ENCODE measurements around the gene CHRNG.

DNA sequence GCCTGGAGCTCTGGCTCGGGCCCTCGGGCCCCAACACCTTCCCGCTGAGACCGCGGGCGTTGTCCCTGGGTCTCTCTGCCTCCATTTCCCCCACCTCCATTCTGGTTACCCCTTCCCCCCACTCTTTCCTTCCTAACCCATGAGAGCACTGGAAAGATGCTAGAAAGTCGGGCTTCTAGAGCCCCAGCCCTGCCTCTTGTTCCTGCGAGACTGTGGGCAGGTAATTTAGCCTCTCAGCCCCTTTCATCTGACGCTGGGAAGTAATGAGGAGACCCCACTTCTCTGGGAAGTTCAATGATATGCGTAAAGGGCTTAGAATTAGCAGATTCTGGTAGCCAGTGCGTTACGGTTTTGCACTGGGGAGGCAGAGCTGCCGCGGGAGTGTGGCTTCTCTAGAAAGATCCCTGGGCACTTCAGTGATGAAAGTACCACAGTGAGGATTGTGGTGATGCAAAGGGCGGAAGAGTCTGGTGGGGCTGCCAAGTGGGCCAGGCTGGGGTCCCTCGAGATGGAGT lies 35.6 kb upstream of the CHRNG start:
- TF ChIP-seq, protein P1, sequence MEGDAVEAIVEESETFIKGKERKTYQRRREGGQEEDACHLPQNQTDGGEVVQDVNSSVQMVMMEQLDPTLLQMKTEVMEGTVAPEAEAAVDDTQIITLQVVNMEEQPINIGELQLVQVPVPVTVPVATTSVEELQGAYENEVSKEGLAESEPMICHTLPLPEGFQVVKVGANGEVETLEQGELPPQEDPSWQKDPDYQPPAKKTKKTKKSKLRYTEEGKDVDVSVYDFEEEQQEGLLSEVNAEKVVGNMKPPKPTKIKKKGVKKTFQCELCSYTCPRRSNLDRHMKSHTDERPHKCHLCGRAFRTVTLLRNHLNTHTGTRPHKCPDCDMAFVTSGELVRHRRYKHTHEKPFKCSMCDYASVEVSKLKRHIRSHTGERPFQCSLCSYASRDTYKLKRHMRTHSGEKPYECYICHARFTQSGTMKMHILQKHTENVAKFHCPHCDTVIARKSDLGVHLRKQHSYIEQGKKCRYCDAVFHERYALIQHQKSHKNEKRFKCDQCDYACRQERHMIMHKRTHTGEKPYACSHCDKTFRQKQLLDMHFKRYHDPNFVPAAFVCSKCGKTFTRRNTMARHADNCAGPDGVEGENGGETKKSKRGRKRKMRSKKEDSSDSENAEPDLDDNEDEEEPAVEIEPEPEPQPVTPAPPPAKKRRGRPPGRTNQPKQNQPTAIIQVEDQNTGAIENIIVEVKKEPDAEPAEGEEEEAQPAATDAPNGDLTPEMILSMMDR (IDR thresholded peaks at IDR 0.05 in 4 of 5, conservative IDR thresholded peaks at IDR 0.05 in 1 of 5), result no peak
- no peak for TF ChIP-seq POLR2A (IDR thresholded peaks at IDR 0.05)

Data from gastrocnemius medialis (tissue), 4 donors.